Mesenteric fat pad (tissue), 1 donor: ENCODE results near the gene ZFC3H1. TPM values are rescaled to one million over a fixed set of nuclear protein-coding genes. Genes with fewer than 3 reads are reported as not detected.
"Not testable (repeated sequence)": the region's sequence is repeated elsewhere in the genome, so short reads cannot be mapped to it uniquely, and the experiment has no call there.

Source experiments
- DNase-seq: peaks from one replicate; pipeline ENCODE4 v3.0.0-alpha.2; 2020; ENCODE audit warnings: low spot score
- total RNA-seq: library from RNA; stranded (reverse); fragmentation: NEBNext Ultra II Directional; extraction: Animal tissue kit (Norgen Biotek cat#: 25700); gene quantifications from one replicate; pipeline ENCODE4 v1.2.1, GENCODE V29; 2021
- donor health status: DM: yes; HTN: yes; CAD: no.

Gene ZFC3H1
- total RNA-seq, 1 donor from 2014 or later = 51.5 TPM

DNA sequence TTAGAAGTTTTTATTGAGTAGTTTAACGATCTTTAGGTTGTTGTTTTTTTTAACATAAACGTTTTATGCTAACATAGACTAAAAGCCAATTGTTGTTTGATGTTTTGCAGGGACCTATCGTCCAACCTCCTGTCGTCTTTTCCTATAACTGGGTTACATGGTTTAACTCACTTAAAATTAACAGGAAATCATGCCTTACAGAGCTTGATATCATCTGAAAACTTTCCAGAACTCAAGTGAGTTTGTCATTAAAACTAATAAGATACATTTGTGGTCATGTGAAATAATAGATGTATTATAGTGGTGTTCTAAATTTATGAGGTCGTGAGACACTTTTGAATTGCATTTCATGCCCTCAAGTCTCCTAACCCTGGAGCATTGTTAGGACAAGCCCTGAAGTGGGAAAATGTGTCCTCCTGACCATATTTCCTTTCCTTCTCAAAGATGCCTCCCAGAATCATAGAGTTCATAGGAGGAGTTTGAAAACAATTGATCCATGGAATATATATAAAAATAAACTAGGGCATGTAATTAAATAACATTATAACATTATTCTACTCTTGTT lies 84.9 kb downstream of the ZFC3H1 start:
- DNase-seq = no peak

DNA sequence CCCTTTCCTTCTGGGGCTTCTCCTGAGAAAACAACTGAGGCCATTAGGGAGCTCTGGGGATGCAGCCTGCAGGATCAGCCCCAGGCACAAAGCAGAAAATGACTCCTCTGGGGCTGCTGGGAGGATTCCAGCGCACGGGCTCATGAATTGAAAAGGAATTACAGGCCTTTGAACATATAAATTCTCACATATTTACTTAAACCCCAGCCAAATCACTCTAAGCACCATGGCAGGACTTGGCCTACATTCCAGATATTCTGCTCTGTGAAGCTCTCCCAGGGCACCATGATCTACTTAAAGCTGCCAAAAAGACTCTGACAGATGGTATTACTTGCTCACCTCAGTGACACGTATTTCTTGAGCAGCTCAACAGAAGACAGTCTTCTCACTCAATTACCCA lies 87.2 kb downstream of the ZFC3H1 start:
- DNase-seq = no peak

DNA sequence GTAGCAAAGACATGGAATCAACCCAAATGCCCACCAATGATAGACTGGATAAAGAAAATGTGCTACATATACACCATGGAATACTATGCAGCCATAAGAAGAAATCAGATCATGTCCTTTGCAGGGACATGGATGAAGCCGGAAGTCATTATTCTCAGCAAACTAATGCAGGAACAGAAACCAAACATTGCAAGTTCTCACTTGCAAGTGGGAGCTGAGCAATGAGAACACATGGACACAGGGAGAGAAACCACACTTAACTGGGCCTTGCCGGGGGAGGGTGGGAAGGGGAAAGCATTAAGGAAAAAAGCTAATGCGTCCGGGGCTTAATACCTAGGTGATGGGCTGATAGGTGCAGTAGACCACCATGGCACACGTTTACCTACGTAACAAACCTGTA lies 93.8 kb downstream of the ZFC3H1 start:
- not testable (repeated sequence) for DNase-seq

DNA sequence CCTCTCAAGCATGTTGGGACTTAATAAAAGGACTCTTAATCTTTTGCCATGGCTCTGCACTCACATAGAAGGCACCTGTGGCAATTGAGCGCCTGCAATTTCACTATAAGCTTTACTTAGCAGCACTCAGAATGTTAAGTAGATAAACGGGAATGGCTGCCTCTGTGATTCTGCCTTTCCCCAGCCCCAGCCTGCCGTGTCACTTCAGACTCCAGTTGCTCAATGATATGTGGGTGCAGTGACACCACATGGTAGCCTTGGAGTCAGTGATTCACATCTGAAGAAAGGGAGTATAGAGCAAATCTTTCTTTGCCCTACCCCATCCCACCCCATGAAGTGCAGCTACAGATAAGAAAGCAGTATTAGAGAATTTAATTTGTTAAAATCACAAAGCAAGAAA lies 96.1 kb downstream of the ZFC3H1 start:
- no peak for DNase-seq

DNA sequence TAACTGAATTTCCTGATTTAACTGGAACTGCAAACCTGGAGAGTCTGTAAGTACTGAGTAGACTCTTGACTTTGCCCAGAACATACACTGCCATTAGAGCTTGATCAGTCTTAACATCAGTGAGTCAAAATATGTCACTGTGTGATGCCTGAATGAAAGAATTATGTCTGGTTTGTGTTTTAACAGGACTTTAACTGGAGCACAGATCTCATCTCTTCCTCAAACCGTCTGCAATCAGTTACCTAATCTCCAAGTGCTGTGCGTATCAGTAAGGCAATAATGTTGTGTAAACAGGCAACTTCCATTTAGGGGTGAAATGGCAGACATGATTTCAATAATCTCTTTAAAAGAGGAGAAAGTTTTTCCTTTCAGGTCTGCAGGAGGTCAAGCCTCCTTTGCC lies 97.0 kb downstream of the ZFC3H1 start:
- no peak for DNase-seq

DNA sequence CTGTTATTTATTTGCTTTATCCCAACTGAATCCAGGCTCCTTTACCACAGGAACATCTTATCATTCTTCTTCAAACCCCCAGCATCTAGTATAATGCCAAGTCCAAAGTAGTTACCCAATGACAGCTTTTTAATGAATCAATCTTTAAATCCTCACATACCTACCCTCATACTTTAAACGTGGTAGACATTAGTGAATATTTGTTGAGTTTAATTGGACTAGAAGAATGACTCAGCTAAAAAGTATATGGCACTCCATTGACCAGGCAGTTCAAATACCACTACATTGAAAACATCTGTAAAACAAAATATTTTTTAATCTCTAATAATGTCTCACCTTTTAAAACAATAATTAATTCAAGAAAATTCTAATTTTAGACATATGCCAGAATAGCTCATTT lies 98.1 kb downstream of the ZFC3H1 start:
- no peak for DNase-seq

DNA sequence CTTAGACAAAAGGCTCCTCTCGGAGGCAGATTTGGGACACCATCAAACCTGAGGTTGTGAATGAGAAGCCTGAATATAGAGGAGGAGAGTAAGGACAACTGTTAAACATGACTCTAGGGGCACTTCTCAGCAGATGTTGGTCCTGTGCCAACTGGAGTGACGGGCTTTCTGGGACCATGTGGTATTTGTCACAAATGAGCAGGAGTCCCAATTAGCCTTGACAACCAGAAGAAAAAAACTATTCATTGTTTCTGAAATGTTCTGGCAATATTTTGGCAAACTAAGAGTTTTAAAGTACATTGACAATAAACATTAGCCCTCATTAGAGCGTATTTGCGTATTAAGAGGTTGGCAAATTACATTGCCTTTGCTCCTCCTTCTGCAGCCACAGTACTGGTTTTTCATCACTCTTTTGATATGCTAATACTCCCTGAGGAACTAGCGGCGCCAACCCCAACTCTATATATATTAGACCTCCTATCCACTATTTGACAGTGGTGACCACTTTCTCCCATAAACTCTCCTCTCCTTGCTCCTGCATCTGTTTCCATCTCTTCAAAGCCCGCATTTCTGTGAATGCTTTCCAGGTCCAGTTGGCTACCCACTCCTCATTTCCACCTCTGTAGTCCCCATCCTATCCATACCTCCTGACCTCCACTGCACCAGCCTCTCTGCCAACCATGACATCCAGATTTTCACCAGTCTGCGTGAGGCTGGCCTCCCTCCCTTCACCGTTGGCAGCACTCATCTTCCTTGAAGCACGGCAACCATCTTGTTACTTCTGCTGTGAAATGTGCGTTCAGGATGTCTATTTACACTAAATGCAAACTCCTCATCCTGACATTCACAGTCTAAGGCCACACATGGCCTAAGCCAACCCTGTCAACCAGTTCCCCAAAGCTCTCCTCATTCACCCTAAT lies 100.7 kb downstream of the ZFC3H1 start:
- DNase-seq = no peak

Other genes starting within 250 kb of the ZFC3H1 start
- 0.22 TPM for gene LGR5, start 224.1 kb downstream of the ZFC3H1 start, total RNA-seq
- 10.1 TPM for gene THAP2, start 453 bp upstream of the ZFC3H1 start, total RNA-seq
- 24.9 TPM for gene TMEM19, start 22.2 kb upstream of the ZFC3H1 start, total RNA-seq
- gene RAB21, start 91.0 kb upstream of the ZFC3H1 start, total RNA-seq = 99.5 TPM
- 61.7 TPM for gene TBC1D15, start 175.9 kb upstream of the ZFC3H1 start, total RNA-seq